Stimulated activated effector memory CD8-positive, alpha-beta T cell treated with anti-CD3 and anti-CD28 coated beads, Interleukin-12 subunit alpha, Interleukin-12 subunit beta, amount 100 ng/mL, for 72 hours (primary cell): Measurements from ENCODE around the gene RERE.

ENCODE experiments used
- ATAC-seq: fragments of 150-1000 bp; cut with Tn5 transposase; 2 replicates; pipeline ENCODE4 v1.10.0; 2021
- DNase-seq, 2 donors: peaks; one replicate each; pipeline ENCODE4 v3.0.0; 2021 to 2022; ENCODE audit warnings: low spot score in 2 of 2
- H3K27ac Mint-ChIP-seq: one replicate; pipeline ENCODE4 v1.8.0; 2022; ENCODE audit warnings: mild to moderate bottlenecking, mixed read lengths
- H3K36me3 Mint-ChIP-seq: one replicate; pipeline ENCODE4 v1.8.0; 2022; ENCODE audit warnings: mild to moderate bottlenecking, mixed read lengths
- H3K4me1 Mint-ChIP-seq: one replicate; pipeline ENCODE4 v1.8.0; 2022; ENCODE audit warnings: mixed read lengths
- H3K4me3 Mint-ChIP-seq: one replicate; pipeline ENCODE4 v1.8.0; 2022; ENCODE audit warnings: mild to moderate bottlenecking, mixed read lengths
- H3K9me3 Mint-ChIP-seq: one replicate; pipeline ENCODE4 v1.8.0; 2022; ENCODE audit warnings: mixed read lengths

Gene RERE

GRCh38 chr1:8590721-8591351 is 226.6 kb downstream of the RERE start:
- Mint-ChIP-seq H3K4me3 (no peak overlapping the region), H3K27ac (no peak overlapping the region), H3K4me1 (peaks cover 15% of the 10 kb centered on the region)

GRCh38 chr1:8589571-8589970 is 227.9 kb downstream of the RERE start:
- peaks cover 15% of the 10 kb centered on the region for H3K4me1 Mint-ChIP-seq
- ATAC-seq (no peak), DNase-seq (no peak)
- H3K4me3 Mint-ChIP-seq: no peak overlapping the region
- H3K9me3 Mint-ChIP-seq: no peaks in the 10 kb centered on the region
- H3K27ac Mint-ChIP-seq: no peak overlapping the region
- no peaks in the 10 kb centered on the region for H3K36me3 Mint-ChIP-seq

More at GRCh38 chr1:8590721-8591351, 226.6 kb downstream of the RERE start:
- DNase-seq (no peak), ATAC-seq (no peak)
- no peaks in the 10 kb centered on the region for H3K9me3 Mint-ChIP-seq
- no peaks in the 10 kb centered on the region for H3K36me3 Mint-ChIP-seq

- H3K4me3 Mint-ChIP-seq: no peak overlapping the region
- ATAC-seq (peak; percentile 68), DNase-seq (no peak)
- peaks cover 15% of the 10 kb centered on the region for H3K4me1 Mint-ChIP-seq
- no peaks in the 10 kb centered on the region for H3K36me3 Mint-ChIP-seq
- no peaks in the 10 kb centered on the region for H3K9me3 Mint-ChIP-seq
- no peak overlapping the region for H3K27ac Mint-ChIP-seq
Observed at GRCh38 chr1:8587784-8588183, 229.7 kb downstream of the RERE start.

GRCh38 chr1:8586438-8586837 is 231.0 kb downstream of the RERE start:
- Mint-ChIP-seq H3K9me3 (no peaks in the 10 kb centered on the region), H3K4me1 (peaks cover 15% of the 10 kb centered on the region), H3K36me3 (no peaks in the 10 kb centered on the region), H3K4me3 (no peak overlapping the region), H3K27ac (no peak overlapping the region)
- DNase-seq: no peak
- ATAC-seq: no peak

GRCh38 chr1:8584316-8584715 is 233.1 kb downstream of the RERE start:
- DNase-seq (no peak), ATAC-seq (no peak)
- Mint-ChIP-seq H3K4me3 (no peak overlapping the region), H3K27ac (no peak overlapping the region), H3K4me1 (peaks cover 15% of the 10 kb centered on the region), H3K9me3 (no peaks in the 10 kb centered on the region), H3K36me3 (no peaks in the 10 kb centered on the region)

- ATAC-seq: no peak
- Mint-ChIP-seq H3K4me1 (peaks cover 9% of the 10 kb centered on the region), H3K27ac (no peak overlapping the region), H3K4me3 (no peak overlapping the region), H3K36me3 (no peaks in the 10 kb centered on the region), H3K9me3 (no peaks in the 10 kb centered on the region)
- DNase-seq: no peak
Observed at GRCh38 chr1:8583031-8583430, 234.4 kb downstream of the RERE start.

GRCh38 chr1:8580566-8580965 is 236.9 kb downstream of the RERE start:
- H3K9me3 Mint-ChIP-seq: no peaks in the 10 kb centered on the region
- DNase-seq (no peak), ATAC-seq (no peak)
- H3K4me1 Mint-ChIP-seq: no peaks in the 10 kb centered on the region
- no peak overlapping the region for H3K4me3 Mint-ChIP-seq
- H3K36me3 Mint-ChIP-seq: no peaks in the 10 kb centered on the region
- H3K27ac Mint-ChIP-seq: no peak overlapping the region

GRCh38 chr1:8578936-8579335 is 238.5 kb downstream of the RERE start:
- no peaks in the 10 kb centered on the region for H3K36me3 Mint-ChIP-seq
- H3K4me1 Mint-ChIP-seq: no peaks in the 10 kb centered on the region
- no peak overlapping the region for H3K4me3 Mint-ChIP-seq
- no peaks in the 10 kb centered on the region for H3K9me3 Mint-ChIP-seq
- H3K27ac Mint-ChIP-seq: no peak overlapping the region
- no peak for ATAC-seq
- DNase-seq: no peak

- no peaks in the 10 kb centered on the region for H3K4me1 Mint-ChIP-seq
- H3K4me3 Mint-ChIP-seq: no peak overlapping the region
- DNase-seq (no peak), ATAC-seq (no peak)
- H3K36me3 Mint-ChIP-seq: no peaks in the 10 kb centered on the region
- no peak overlapping the region for H3K27ac Mint-ChIP-seq
- H3K9me3 Mint-ChIP-seq: no peaks in the 10 kb centered on the region
Observed at GRCh38 chr1:8578132-8578877, 239.1 kb downstream of the RERE start.

- no peak overlapping the region for H3K27ac Mint-ChIP-seq
Observed at GRCh38 chr1:8574985-8575384, 242.5 kb downstream of the RERE start.

GRCh38 chr1:8572106-8572505 is 245.3 kb downstream of the RERE start:
- ATAC-seq: no peak
- no peak overlapping the region for H3K27ac Mint-ChIP-seq
- no peaks in the 10 kb centered on the region for H3K9me3 Mint-ChIP-seq
- no peak for DNase-seq
- H3K36me3 Mint-ChIP-seq: no peaks in the 10 kb centered on the region
- H3K4me1 Mint-ChIP-seq: no peaks in the 10 kb centered on the region
- no peak overlapping the region for H3K4me3 Mint-ChIP-seq

More at GRCh38 chr1:8574985-8575384, 242.5 kb downstream of the RERE start:
- Mint-ChIP-seq H3K4me3 (no peak overlapping the region), H3K4me1 (no peaks in the 10 kb centered on the region), H3K36me3 (no peaks in the 10 kb centered on the region), H3K9me3 (no peaks in the 10 kb centered on the region)
- ATAC-seq (no peak), DNase-seq (no peak)

GRCh38 chr1:8571200-8571984 is 246.0 kb downstream of the RERE start:
- H3K9me3 Mint-ChIP-seq: no peaks in the 10 kb centered on the region
- DNase-seq: no peak

GRCh38 chr1:8570465-8570864 is 247.0 kb downstream of the RERE start:
- Mint-ChIP-seq H3K9me3 (no peaks in the 10 kb centered on the region), H3K27ac (no peak overlapping the region), H3K4me3 (no peak overlapping the region), H3K36me3 (no peaks in the 10 kb centered on the region), H3K4me1 (no peaks in the 10 kb centered on the region)
- DNase-seq (no peak), ATAC-seq (no peak)

More at GRCh38 chr1:8571200-8571984, 246.0 kb downstream of the RERE start:
- no peaks in the 10 kb centered on the region for H3K4me1 Mint-ChIP-seq
- no peak for ATAC-seq
- no peaks in the 10 kb centered on the region for H3K36me3 Mint-ChIP-seq
- H3K4me3 Mint-ChIP-seq: no peak overlapping the region
- H3K27ac Mint-ChIP-seq: no peak overlapping the region

GRCh38 chr1:8569242-8569641 is 248.2 kb downstream of the RERE start:
- no peak overlapping the region for H3K27ac Mint-ChIP-seq
- H3K4me1 Mint-ChIP-seq: no peaks in the 10 kb centered on the region
- no peak overlapping the region for H3K4me3 Mint-ChIP-seq
- H3K9me3 Mint-ChIP-seq: no peaks in the 10 kb centered on the region
- DNase-seq: no peak
- no peak for ATAC-seq
- H3K36me3 Mint-ChIP-seq: no peaks in the 10 kb centered on the region

- Mint-ChIP-seq H3K27ac (no peak overlapping the region), H3K4me1 (no peaks in the 10 kb centered on the region), H3K9me3 (no peaks in the 10 kb centered on the region), H3K4me3 (no peak overlapping the region), H3K36me3 (no peaks in the 10 kb centered on the region)
- ATAC-seq (no peak), DNase-seq (no peak)
Observed at GRCh38 chr1:8568837-8569236, 248.6 kb downstream of the RERE start.

GRCh38 chr1:8567146-8567545 is 250.3 kb downstream of the RERE start:
- no peak overlapping the region for H3K27ac Mint-ChIP-seq
- H3K9me3 Mint-ChIP-seq: no peaks in the 10 kb centered on the region
- ATAC-seq: no peak
- no peak overlapping the region for H3K4me3 Mint-ChIP-seq
- H3K4me1 Mint-ChIP-seq: no peaks in the 10 kb centered on the region
- DNase-seq: no peak
- H3K36me3 Mint-ChIP-seq: no peaks in the 10 kb centered on the region
